Glutamatergic neuron (in vitro differentiated cells): ENCODE measurements around the gene SPAG9. TPM values are rescaled to one million over a fixed set of nuclear protein-coding genes. Genes with fewer than 3 reads are reported as not detected.

Experiments used
- DNase-seq: peaks from one replicate; pipeline ENCODE4 v3.0.0; 2022
- H3K27ac Mint-ChIP-seq: one replicate; pipeline ENCODE4 v1.8.0; 2020; ENCODE audit warnings: mild to moderate bottlenecking, mixed read lengths, inconsistent platforms; ENCODE audit not compliant: unreplicated experiment
- H3K27me3 Mint-ChIP-seq: one replicate; pipeline ENCODE4 v1.8.0; 2020; ENCODE audit warnings: mild to moderate bottlenecking, moderate library complexity, mixed read lengths, inconsistent platforms; ENCODE audit not compliant: unreplicated experiment
- H3K36me3 Mint-ChIP-seq: one replicate; pipeline ENCODE4 v1.8.0; 2020; ENCODE audit warnings: mild to moderate bottlenecking, mixed read lengths, inconsistent platforms; ENCODE audit not compliant: unreplicated experiment
- H3K4me1 Mint-ChIP-seq: one replicate; pipeline ENCODE4 v1.8.0; 2020; ENCODE audit warnings: mild to moderate bottlenecking, low read depth, mixed read lengths, inconsistent platforms; ENCODE audit not compliant: unreplicated experiment
- H3K4me3 Mint-ChIP-seq: one replicate; pipeline ENCODE4 v1.8.0; 2020; ENCODE audit warnings: mild to moderate bottlenecking, mixed read lengths, inconsistent platforms; ENCODE audit not compliant: unreplicated experiment
- H3K9me3 Mint-ChIP-seq: one replicate; pipeline ENCODE4 v1.8.0; 2020; ENCODE audit warnings: mild to moderate bottlenecking, moderate library complexity, mixed read lengths, inconsistent platforms; ENCODE audit not compliant: unreplicated experiment
- total RNA-seq: library from RNA; stranded (reverse); fragmentation: NEBNext Ultra II Directional; extraction: Animal tissue kit (Norgen Biotek cat#: 25700); gene quantifications from one replicate; pipeline ENCODE4 v1.2.1, GENCODE V29; 2021; ENCODE audit not compliant: unreplicated experiment
- TF ChIP-seq, protein P1 (sequence below): fragments of 200-600 bp; sonication (generic); IDR thresholded peaks from one replicate; pipeline ENCODE4 v1.5.0; 2021; ENCODE audit not compliant: partially characterized antibody, unreplicated experiment

The SPAG9 gene
- total RNA-seq, 1 donor from 2014 or later: 327 TPM

- H3K9me3 Mint-ChIP-seq: no peaks in the 10 kb centered on the region
- no peak for DNase-seq
- no peak overlapping the region for H3K4me3 Mint-ChIP-seq
- peaks cover 6% of the 10 kb centered on the region for H3K4me1 Mint-ChIP-seq
- TF ChIP-seq, protein P1, sequence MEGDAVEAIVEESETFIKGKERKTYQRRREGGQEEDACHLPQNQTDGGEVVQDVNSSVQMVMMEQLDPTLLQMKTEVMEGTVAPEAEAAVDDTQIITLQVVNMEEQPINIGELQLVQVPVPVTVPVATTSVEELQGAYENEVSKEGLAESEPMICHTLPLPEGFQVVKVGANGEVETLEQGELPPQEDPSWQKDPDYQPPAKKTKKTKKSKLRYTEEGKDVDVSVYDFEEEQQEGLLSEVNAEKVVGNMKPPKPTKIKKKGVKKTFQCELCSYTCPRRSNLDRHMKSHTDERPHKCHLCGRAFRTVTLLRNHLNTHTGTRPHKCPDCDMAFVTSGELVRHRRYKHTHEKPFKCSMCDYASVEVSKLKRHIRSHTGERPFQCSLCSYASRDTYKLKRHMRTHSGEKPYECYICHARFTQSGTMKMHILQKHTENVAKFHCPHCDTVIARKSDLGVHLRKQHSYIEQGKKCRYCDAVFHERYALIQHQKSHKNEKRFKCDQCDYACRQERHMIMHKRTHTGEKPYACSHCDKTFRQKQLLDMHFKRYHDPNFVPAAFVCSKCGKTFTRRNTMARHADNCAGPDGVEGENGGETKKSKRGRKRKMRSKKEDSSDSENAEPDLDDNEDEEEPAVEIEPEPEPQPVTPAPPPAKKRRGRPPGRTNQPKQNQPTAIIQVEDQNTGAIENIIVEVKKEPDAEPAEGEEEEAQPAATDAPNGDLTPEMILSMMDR: no peak
- H3K27me3 Mint-ChIP-seq: peaks cover 4% of the 10 kb centered on the region
- no peaks in the 10 kb centered on the region for H3K36me3 Mint-ChIP-seq
- no peak overlapping the region for H3K27ac Mint-ChIP-seq
Measured at GRCh38 chr17:51010173-51010675, 110.4 kb downstream of the SPAG9 start.

- DNase-seq: no peak
- no peaks in the 10 kb centered on the region for H3K9me3 Mint-ChIP-seq
- no peak overlapping the region for H3K27ac Mint-ChIP-seq
- TF ChIP-seq, protein P1: no peak
- H3K36me3 Mint-ChIP-seq: no peaks in the 10 kb centered on the region
- H3K4me1 Mint-ChIP-seq: no peaks in the 10 kb centered on the region
- H3K4me3 Mint-ChIP-seq: no peak overlapping the region
- H3K27me3 Mint-ChIP-seq: peaks cover 3% of the 10 kb centered on the region
Measured at GRCh38 chr17:51006601-51007000, 114.1 kb downstream of the SPAG9 start.

DNA sequence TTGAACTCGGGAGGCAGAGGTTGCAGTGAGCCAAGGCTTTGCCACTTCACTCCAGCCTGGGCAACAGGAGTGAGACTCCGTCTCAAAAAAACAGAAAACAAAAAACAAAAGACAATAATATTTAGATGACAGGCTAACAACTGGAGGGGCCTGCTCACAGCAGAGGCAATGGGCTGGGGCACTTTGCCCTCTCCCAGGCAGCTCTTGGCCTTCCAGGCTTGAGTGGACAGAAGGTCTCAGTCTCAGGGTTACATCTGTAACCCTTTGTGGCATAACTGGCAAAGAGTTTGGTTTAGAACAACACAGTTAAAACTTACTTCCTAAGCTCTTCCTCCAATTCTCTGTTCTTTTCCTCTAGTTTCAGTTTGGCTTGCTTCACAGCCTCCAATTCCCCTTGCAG is 114.9 kb downstream of the SPAG9 start:
- no peak for DNase-seq
- Mint-ChIP-seq H3K27me3 (peaks cover 3% of the 10 kb centered on the region), H3K36me3 (no peaks in the 10 kb centered on the region), H3K27ac (no peak overlapping the region), H3K9me3 (no peaks in the 10 kb centered on the region), H3K4me1 (no peaks in the 10 kb centered on the region), H3K4me3 (no peak overlapping the region)
- TF ChIP-seq, protein P1: no peak

GRCh38 chr17:51004249-51004648 is 116.4 kb downstream of the SPAG9 start:
- DNase-seq: no peak
- Mint-ChIP-seq H3K27me3 (peaks cover 3% of the 10 kb centered on the region), H3K4me3 (no peak overlapping the region), H3K36me3 (no peaks in the 10 kb centered on the region), H3K9me3 (no peaks in the 10 kb centered on the region), H3K27ac (no peak overlapping the region), H3K4me1 (no peaks in the 10 kb centered on the region)
- TF ChIP-seq, protein P1: no peak

GRCh38 chr17:51000835-51001638 is 119.6 kb downstream of the SPAG9 start:
- Mint-ChIP-seq H3K4me3 (no peak overlapping the region), H3K9me3 (no peaks in the 10 kb centered on the region)
- TF ChIP-seq, protein P1: peak; percentile 28

More at GRCh38 chr17:51000835-51001638, 119.6 kb downstream of the SPAG9 start:
- no peaks in the 10 kb centered on the region for H3K4me1 Mint-ChIP-seq
- peaks cover 6% of the 10 kb centered on the region for H3K36me3 Mint-ChIP-seq
- H3K27ac Mint-ChIP-seq: no peak overlapping the region
- no peak for DNase-seq
- H3K27me3 Mint-ChIP-seq: no peaks in the 10 kb centered on the region
